ENCODE data around the gene DUOXA2.
A peak's percentile ranks its signal among the peaks of the same experiment; 100 is the strongest.
"Not testable (repeated sequence)": the region's sequence is repeated elsewhere in the genome, so short reads cannot be mapped to it uniquely, and the experiment has no call there.

The DUOXA2 gene

DNA sequence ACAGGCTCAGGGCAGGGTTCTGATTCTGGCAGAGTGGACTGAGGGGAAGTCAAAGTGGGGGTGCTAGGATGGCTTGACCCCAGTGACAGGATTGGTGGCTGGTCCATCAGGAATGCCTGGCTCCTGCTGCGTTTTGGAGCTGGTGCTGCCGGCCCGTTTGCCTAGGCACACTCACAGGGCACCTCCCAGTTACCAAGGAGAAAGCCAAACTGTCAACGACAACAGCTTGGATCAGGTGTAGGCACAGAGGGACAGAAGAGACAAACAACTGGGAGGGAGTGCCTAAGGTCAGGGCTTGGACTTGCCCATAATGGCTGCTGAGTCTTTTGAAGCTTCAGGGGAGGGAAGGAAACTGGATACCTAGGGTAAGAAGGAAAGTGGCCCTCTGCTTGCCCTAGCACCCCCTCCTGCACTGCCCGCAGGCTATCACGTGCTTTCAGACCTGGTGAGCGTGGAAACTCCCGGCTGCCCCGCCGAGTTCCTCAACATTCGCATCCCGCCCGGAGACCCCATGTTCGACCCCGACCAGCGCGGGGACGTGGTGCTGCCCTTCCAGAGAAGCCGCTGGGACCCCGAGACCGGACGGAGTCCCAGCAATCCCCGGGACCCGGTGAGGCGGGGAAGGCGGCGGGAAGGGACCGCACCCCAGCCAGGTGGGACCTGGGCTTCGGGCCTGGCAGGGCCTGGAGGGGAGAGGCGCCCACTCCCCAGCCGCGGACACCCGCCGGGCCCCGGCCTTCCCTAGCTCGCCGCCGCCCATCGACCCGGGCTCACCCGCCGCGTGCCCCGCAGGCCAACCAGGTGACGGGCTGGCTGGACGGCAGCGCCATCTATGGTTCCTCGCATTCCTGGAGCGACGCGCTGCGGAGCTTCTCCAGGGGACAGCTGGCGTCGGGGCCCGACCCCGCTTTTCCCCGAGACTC lies 20.8 kb downstream of the DUOXA2 start (continued):
- TF ChIP-seq, protein P1, sequence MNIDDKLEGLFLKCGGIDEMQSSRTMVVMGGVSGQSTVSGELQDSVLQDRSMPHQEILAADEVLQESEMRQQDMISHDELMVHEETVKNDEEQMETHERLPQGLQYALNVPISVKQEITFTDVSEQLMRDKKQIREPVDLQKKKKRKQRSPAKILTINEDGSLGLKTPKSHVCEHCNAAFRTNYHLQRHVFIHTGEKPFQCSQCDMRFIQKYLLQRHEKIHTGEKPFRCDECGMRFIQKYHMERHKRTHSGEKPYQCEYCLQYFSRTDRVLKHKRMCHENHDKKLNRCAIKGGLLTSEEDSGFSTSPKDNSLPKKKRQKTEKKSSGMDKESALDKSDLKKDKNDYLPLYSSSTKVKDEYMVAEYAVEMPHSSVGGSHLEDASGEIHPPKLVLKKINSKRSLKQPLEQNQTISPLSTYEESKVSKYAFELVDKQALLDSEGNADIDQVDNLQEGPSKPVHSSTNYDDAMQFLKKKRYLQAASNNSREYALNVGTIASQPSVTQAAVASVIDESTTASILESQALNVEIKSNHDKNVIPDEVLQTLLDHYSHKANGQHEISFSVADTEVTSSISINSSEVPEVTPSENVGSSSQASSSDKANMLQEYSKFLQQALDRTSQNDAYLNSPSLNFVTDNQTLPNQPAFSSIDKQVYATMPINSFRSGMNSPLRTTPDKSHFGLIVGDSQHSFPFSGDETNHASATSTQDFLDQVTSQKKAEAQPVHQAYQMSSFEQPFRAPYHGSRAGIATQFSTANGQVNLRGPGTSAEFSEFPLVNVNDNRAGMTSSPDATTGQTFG (tag by site-specific recombination; IDR thresholded peaks at IDR 0.05; ENCODE audit: borderline replicate concordance) = no peak

DNA sequence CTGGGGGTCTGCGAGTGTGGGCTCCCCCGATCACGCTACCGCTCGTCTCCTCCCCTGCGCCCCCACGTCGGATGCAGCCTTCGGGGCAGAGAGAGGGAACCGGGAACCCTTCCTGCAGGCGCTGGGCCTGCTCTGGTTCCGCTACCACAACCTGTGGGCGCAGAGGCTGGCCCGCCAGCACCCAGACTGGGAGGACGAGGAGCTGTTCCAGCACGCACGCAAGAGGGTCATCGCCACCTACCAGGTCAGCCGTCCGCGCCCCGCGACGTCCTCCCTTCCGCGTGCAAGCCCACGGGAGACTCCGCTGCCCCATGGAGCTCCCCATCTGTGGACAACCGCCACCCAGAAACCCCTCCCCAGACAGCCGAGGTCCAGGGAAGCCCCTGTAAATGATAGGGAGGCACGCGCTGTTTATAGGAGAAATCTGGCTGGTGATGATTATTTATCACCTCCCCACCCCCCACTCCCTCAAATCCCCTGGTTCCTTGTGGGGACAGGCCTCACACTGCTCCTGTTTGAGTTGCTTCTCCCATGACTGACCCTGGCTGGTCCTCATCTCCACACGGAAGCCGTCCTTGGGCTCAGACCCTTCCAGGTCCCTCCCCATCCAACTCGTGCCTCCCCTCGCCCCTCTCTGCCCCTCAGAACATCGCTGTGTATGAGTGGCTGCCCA lies 21.7 kb downstream of the DUOXA2 start:
- H3K36me3 ChIP-seq (ENCODE audit: control insufficient read depth in 2 of 2, insufficient read depth in 1 of 2, low read length in 2 of 2); H3K4me3 ChIP-seq (ENCODE audit: low read depth, low read length); H3K9me3 ChIP-seq (ENCODE audit: control insufficient read depth, insufficient read depth, low read depth, low read length); POLR2A ChIA-PET; CTCF ChIA-PET; H3K27ac ChIP-seq (ENCODE audit: extremely low read depth, low read depth, low read length); H3K4me1 ChIP-seq (ENCODE audit: control insufficient read depth, insufficient read depth, low read length): not testable (repeated sequence)

DNA sequence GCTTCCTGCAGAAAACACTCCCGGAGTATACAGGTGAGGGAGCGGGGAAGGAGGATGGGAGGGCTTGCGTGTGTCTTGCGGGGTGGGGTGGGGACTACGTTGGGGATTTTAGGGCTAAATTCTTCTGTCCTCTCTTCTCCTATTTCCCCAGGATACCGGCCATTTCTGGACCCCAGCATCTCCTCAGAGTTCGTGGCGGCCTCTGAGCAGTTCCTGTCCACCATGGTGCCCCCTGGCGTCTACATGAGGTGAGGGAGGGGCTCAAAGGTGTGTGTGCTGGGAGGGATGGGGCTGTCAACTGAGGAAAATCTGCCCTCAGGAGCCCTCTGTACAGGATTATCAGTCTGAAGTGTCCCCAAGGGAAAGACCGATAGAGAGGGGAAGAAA lies 22.2 kb downstream of the DUOXA2 start:
- no peak overlapping the region for H3K4me3 ChIP-seq (ENCODE audit: low read depth, low read length)
- ChIA-PET POLR2A (no interaction called here), CTCF (no interaction called here)

DNA sequence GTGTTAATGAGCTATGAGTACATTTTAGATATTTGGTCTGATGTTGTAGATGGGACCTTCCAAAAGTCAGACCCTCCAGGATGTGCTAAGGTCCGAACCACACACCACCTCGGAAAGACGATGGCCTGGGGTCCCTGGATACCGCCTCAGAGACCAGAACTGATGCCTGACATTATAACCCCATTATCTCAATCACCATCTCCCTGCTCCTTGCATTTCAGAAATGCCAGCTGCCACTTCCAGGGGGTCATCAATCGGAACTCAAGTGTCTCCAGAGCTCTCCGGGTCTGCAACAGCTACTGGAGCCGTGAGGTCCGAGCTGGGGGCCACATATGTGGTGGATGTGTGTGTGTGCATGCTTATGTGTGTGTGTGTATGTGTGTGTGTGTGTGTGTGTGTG lies 23.6 kb downstream of the DUOXA2 start:
- POLR2A ChIA-PET = no interaction called here

More for the DNA sequence above, 22.2 kb downstream of the DUOXA2 start:
- H3K27ac ChIP-seq (ENCODE audit: extremely low read depth, low read depth, low read length) = no peak overlapping the region
- H3K4me1 ChIP-seq (ENCODE audit: control insufficient read depth, insufficient read depth, low read length) = no peaks in the 10 kb centered on the region; the same call in 1 of the 2 replicates
- no peaks in the 10 kb centered on the region for H3K9me3 ChIP-seq (ENCODE audit: control insufficient read depth, insufficient read depth, low read depth, low read length)
- TF ChIP-seq ZBTB1 (tag by site-specific recombination; IDR thresholded peaks at IDR 0.05) (no peak), ZNF223 (tag by site-specific recombination; IDR thresholded peaks at IDR 0.05) (no peak), ZNF37A (tag by site-specific recombination; IDR thresholded peaks at IDR 0.05) (no peak), ZNF785 (tag by site-specific recombination; IDR thresholded peaks at IDR 0.05) (no peak), ZNF624 (tag by site-specific recombination; IDR thresholded peaks at IDR 0.05) (no peak), ZBTB17 (tag by site-specific recombination; IDR thresholded peaks at IDR 0.05) (no peak), EGR2 (tag by site-specific recombination; IDR thresholded peaks at IDR 0.05; ENCODE audit: low read depth) (no peak), ZNF133 (tag by site-specific recombination; IDR thresholded peaks at IDR 0.05) (no peak), KLF7 (tag by site-specific recombination; IDR thresholded peaks at IDR 0.05; ENCODE audit: borderline replicate concordance) (no peak), MEIS1 (CRISPR knock-in tag; IDR thresholded peaks at IDR 0.05; ENCODE audit: borderline replicate concordance) (no peak), ZNF221 (tag by site-specific recombination; IDR thresholded peaks at IDR 0.05; ENCODE audit: borderline replicate concordance) (no peak), ZNF302 (tag by site-specific recombination; IDR thresholded peaks at IDR 0.05; ENCODE audit: low read depth) (no peak), ZNF558 (tag by site-specific recombination; IDR thresholded peaks at IDR 0.05) (no peak)
- TF ChIP-seq, protein P1 (tag by site-specific recombination; IDR thresholded peaks at IDR 0.05; ENCODE audit: borderline replicate concordance) = no peak
- H3K36me3 ChIP-seq (ENCODE audit: control insufficient read depth in 2 of 2, insufficient read depth in 1 of 2, low read length in 2 of 2) = no peaks in the 10 kb centered on the region

More for the DNA sequence above, 23.6 kb downstream of the DUOXA2 start:
- no peak overlapping the region for H3K27ac ChIP-seq (ENCODE audit: extremely low read depth, low read depth, low read length)
- H3K4me3 ChIP-seq (ENCODE audit: low read depth, low read length) = no peak overlapping the region
- CTCF ChIA-PET = interaction anchor here (0.7 kb wide), 1 partner anchor 26 kb away, joined by 3 read pairs; no protein-coding TSS in a partner anchor
- TF ChIP-seq, protein P2, sequence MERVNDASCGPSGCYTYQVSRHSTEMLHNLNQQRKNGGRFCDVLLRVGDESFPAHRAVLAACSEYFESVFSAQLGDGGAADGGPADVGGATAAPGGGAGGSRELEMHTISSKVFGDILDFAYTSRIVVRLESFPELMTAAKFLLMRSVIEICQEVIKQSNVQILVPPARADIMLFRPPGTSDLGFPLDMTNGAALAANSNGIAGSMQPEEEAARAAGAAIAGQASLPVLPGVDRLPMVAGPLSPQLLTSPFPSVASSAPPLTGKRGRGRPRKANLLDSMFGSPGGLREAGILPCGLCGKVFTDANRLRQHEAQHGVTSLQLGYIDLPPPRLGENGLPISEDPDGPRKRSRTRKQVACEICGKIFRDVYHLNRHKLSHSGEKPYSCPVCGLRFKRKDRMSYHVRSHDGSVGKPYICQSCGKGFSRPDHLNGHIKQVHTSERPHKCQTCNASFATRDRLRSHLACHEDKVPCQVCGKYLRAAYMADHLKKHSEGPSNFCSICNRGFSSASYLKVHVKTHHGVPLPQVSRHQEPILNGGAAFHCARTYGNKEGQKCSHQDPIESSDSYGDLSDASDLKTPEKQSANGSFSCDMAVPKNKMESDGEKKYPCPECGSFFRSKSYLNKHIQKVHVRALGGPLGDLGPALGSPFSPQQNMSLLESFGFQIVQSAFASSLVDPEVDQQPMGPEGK (tag by site-specific recombination; IDR thresholded peaks at IDR 0.05) = no peak
- TF ChIP-seq, protein P3, sequence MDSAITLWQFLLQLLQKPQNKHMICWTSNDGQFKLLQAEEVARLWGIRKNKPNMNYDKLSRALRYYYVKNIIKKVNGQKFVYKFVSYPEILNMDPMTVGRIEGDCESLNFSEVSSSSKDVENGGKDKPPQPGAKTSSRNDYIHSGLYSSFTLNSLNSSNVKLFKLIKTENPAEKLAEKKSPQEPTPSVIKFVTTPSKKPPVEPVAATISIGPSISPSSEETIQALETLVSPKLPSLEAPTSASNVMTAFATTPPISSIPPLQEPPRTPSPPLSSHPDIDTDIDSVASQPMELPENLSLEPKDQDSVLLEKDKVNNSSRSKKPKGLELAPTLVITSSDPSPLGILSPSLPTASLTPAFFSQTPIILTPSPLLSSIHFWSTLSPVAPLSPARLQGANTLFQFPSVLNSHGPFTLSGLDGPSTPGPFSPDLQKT (IDR thresholded peaks at IDR 0.05; ENCODE audit: borderline replicate concordance, low read depth, low read length) = no peak
- no peak for TF ChIP-seq ZNF132 (tag by site-specific recombination; IDR thresholded peaks at IDR 0.05; ENCODE audit: borderline replicate concordance)
- TF ChIP-seq, protein P4, sequence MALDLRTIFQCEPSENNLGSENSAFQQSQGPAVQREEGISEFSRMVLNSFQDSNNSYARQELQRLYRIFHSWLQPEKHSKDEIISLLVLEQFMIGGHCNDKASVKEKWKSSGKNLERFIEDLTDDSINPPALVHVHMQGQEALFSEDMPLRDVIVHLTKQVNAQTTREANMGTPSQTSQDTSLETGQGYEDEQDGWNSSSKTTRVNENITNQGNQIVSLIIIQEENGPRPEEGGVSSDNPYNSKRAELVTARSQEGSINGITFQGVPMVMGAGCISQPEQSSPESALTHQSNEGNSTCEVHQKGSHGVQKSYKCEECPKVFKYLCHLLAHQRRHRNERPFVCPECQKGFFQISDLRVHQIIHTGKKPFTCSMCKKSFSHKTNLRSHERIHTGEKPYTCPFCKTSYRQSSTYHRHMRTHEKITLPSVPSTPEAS (tag by site-specific recombination; IDR thresholded peaks at IDR 0.05) = peak; percentile 79
- TF ChIP-seq ZNF214 (tag by site-specific recombination; IDR thresholded peaks at IDR 0.05; ENCODE audit: borderline replicate concordance) = no peak
- no peaks in the 10 kb centered on the region for H3K9me3 ChIP-seq (ENCODE audit: control insufficient read depth, insufficient read depth, low read depth, low read length)
- no peaks in the 10 kb centered on the region; the same call in 1 of the 2 replicates for H3K4me1 ChIP-seq (ENCODE audit: control insufficient read depth, insufficient read depth, low read length)
- no peaks in the 10 kb centered on the region for H3K36me3 ChIP-seq (ENCODE audit: control insufficient read depth in 2 of 2, insufficient read depth in 1 of 2, low read length in 2 of 2)

All from HEK293 (cell line).